ENCODE results near the gene FARSA.
A peak's percentile ranks its signal among the peaks of the same experiment; 100 is the strongest.

FARSA gene

DNA sequence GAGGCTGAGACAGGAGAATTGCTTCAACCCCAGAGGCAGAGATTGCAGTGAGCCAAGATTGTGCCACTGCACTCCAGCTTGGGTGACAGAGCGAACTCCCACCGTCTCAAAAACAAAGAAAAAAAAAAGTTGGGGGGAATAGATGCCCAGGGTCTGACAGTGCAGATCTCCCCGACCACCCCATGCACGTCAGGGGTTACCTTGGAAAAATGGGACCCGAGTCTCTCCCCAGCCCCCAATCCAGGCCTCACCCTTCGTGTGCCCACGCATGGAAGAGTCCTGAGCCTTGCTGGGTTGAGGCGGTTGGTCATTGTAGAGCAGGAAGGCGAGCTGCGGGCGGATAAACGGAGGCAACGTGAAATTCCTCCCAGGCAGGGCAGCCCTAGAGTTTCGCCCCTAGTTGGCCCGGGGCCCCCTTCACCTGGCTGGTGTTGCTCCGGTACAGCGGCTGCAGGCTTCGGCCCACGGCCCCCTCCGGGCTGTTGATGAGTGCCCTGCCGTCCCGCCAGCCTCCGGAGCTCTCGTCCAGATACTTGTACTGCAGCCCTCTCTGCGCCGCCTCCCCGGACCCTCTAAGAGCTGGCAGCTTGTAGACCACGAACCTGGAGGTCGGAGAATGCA is 52.9 kb downstream of the FARSA start:
- Mint-ChIP-seq H3K27me3 (no peaks in the 10 kb centered on the region), H3K9me3 (no peaks in the 10 kb centered on the region), H3K36me3 (ENCODE audit: low read depth) (peaks cover 12% of the 10 kb centered on the region), H3K4me3 (peak overlapping the region; percentile 90), H3K27ac (peak overlapping the region; percentile 40), H3K4me1 (ENCODE audit: low read depth) (peaks cover 24% of the 10 kb centered on the region)

DNA sequence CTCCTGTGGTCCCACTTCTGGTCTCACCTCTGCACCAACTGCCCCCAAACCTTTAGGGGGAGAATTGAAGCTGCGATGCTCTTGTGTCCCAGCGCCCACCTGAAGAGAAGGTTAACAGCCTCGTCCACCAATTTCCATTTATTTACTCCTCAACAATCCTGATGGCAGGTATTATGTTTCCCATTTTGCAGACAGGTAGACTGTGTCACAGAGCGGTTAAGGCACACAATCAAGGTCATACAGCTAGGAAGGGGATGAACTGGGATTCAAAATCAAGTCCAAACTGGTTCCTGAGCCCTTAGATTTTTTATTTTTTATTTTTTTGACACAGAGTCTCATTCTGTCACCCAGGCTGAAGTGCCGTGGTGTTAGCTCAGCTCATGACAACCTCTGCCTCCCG is 58.4 kb downstream of the FARSA start:
- Mint-ChIP-seq H3K4me1 (ENCODE audit: low read depth) (peaks cover 3% of the 10 kb centered on the region), H3K9me3 (no peaks in the 10 kb centered on the region), H3K36me3 (ENCODE audit: low read depth) (peaks cover 26% of the 10 kb centered on the region), H3K4me3 (no peak overlapping the region), H3K27ac (no peak overlapping the region), H3K27me3 (no peaks in the 10 kb centered on the region)

- peaks cover 26% of the 10 kb centered on the region for H3K36me3 Mint-ChIP-seq (ENCODE audit: low read depth)
- no peaks in the 10 kb centered on the region for H3K4me1 Mint-ChIP-seq (ENCODE audit: low read depth)
- no peak overlapping the region for H3K4me3 Mint-ChIP-seq
- H3K9me3 Mint-ChIP-seq = no peaks in the 10 kb centered on the region
- no peaks in the 10 kb centered on the region for H3K27me3 Mint-ChIP-seq
- H3K27ac Mint-ChIP-seq = no peak overlapping the region
Observed at GRCh38 chr19:12873891-12874745, 59.4 kb downstream of the FARSA start.

GRCh38 chr19:12872941-12873890 is 60.3 kb downstream of the FARSA start:
- no peaks in the 10 kb centered on the region for H3K9me3 Mint-ChIP-seq
- H3K36me3 Mint-ChIP-seq (ENCODE audit: low read depth) = peaks cover 22% of the 10 kb centered on the region
- peaks cover 1% of the 10 kb centered on the region for H3K4me1 Mint-ChIP-seq (ENCODE audit: low read depth)
- no peak overlapping the region for H3K27ac Mint-ChIP-seq
- no peaks in the 10 kb centered on the region for H3K27me3 Mint-ChIP-seq
- no peak overlapping the region for H3K4me3 Mint-ChIP-seq

Measured in stimulated activated naive CD8-positive, alpha-beta T cell treated with anti-CD3 and anti-CD28 coated beads, Interleukin-15, Interleukin-2, amounts not matched to agents 100 ng/mL and 50 ng/mL, for 24 hours (primary cell).